ENCODE measurements around the gene ABCC4.
"Not testable (repeated sequence)": the region's sequence is repeated elsewhere in the genome, so short reads cannot be mapped to it uniquely, and the experiment has no call there.

The ABCC4 gene

DNA sequence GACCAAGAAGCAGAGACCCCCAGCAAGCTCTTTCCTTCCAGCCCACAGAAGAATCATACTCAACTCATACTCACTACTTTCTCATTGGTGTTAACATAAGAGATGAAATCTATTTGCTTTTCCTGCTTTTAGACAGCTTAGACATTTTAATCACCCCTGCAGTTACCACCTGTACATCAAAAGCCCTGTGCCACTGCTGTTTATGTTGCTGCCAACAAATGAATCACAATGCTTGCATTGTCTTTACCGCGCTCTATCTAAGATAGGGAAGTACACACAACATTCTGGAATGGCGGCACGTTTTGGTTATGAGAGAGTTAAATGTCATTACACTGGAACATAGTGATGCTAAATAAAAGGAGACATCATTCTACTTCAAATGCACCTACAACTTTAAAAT, 95.1 kb downstream of the ABCC4 start:
- in situ Hi-C loops (cut with HindIII; ENCODE audit: low sequenced_read_pairs) = no loop called here
- TF ChIP-seq CTCF (IDR thresholded peaks at IDR 0.05; ENCODE audit: low read depth, low read length) = no peak
- no peak overlapping the region for H3K4me3 ChIP-seq (ENCODE audit: low read depth, low read length)
- no peak for DNase-seq (ENCODE audit: low read depth, low spot score)

- no peak for TF ChIP-seq CTCF (IDR thresholded peaks at IDR 0.05; ENCODE audit: low read depth, low read length)
- H3K4me3 ChIP-seq (ENCODE audit: low read depth, low read length) = no peak overlapping the region
- in situ Hi-C loops (cut with HindIII; ENCODE audit: low sequenced_read_pairs) = no loop called here
- DNase-seq (ENCODE audit: low read depth, low spot score) = no peak
These were observed 97.0 kb downstream of the ABCC4 start for GRCh38 chr13:95204231-95204765.

DNA sequence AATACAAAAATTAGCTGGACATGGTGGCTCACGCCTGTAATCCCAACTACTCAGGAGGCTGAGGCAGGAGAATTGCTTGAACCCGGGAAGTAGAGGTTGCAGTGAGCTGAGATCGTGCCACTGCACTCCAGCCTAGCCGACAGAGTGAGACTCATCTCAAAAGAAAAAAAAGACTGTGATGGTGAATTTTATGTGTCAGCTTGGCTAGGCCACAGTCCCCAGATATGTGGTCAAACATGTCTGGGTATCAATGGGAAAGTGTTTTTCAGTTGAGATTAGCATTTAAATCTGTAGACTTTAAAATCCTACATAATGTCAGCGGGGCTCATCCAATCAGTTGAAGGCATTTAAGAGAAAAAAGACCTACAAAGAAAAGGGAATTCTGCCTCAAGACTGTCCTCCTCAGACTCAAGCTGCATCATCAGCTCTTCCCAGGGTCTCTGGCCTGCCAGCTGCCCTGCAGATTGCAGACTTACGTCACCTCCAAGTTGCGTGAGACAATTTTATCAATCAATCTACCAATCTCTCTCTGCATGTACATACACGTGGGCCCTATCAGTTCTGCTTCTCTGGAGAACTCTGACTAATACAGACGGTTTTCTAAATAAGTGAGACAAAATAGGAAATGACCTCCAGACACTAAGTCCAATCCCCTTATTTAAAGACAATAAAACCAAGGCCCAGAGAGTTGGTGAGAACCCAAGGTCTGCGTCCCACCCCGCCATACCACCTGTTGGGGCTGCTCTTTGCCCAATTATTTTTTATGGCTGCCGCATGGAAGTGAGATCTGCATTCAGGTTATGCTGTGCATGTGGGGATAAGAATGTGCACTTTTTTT, 99.2 kb downstream of the ABCC4 start:
- TF ChIP-seq CTCF (IDR thresholded peaks at IDR 0.05; ENCODE audit: low read depth, low read length) = no peak
- H3K4me3 ChIP-seq (ENCODE audit: low read depth, low read length) = no peak overlapping the region
- in situ Hi-C loops (cut with HindIII; ENCODE audit: low sequenced_read_pairs) = no loop called here
- DNase-seq (ENCODE audit: low read depth, low spot score) = no peak

DNA sequence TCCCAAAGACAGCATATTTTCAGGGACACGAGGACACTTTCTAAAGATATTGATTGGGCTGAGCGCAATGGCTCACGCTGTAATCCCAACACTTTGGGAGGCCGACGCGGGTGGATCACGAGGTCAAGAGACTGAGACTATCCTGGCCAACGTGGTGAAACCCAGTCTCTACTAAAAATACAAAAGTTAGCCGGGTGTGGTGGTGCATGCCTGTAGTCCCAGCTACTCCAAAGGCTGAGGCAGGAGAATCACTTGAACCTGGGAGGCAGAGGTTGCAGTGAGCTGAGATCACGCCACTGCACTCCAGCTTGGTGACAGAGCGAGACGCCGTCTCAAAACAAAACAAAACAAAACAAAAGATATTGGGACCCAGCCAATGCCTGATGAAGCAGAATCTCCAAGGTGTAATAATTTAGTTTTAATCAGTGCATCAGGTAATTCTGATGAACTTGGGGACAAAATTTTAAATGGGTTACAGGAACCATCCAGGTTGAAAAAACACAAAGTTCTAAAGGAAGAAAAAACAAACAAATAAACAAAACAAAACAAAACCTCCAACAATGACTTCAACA, 100.8 kb downstream of the ABCC4 start:
- in situ Hi-C loops (cut with HindIII; ENCODE audit: low sequenced_read_pairs); H3K4me3 ChIP-seq (ENCODE audit: low read depth, low read length): not testable (repeated sequence)

GRCh38 chr13:95199896-95200295, 101.4 kb downstream of the ABCC4 start:
- H3K4me3 ChIP-seq (ENCODE audit: low read depth, low read length) = no peak overlapping the region
- DNase-seq (ENCODE audit: low read depth, low spot score) = no peak
- in situ Hi-C loops (cut with HindIII; ENCODE audit: low sequenced_read_pairs) = no loop called here
- TF ChIP-seq CTCF (IDR thresholded peaks at IDR 0.05; ENCODE audit: low read depth, low read length) = no peak

More for the DNA sequence above, 100.8 kb downstream of the ABCC4 start:
- DNase-seq (ENCODE audit: low read depth, low spot score) = not testable (repeated sequence)

- H3K4me3 ChIP-seq (ENCODE audit: low read depth, low read length); in situ Hi-C loops (cut with HindIII; ENCODE audit: low sequenced_read_pairs); DNase-seq (ENCODE audit: low read depth, low spot score): not testable (repeated sequence)
These were observed 102.6 kb downstream of the ABCC4 start for GRCh38 chr13:95198606-95199005.

DNA sequence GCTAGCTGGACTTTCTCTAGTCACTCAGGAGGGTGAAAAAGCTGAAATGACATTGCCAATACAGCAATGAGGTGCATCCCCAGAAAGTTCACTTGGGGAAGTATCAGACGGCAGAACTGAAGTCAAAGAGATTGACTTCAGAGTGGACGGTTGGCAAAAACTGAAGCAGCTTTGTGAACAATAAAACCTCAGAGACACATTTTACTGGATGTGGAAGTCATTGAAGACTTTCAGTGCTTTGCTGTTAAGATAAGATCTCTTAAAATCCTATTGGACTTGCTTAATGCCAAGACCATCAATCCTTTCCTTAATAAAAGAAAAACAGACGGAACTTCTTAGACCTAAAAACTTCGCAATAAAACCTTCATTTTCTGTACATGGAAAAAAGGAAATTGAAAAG, 103.7 kb downstream of the ABCC4 start:
- no peak for TF ChIP-seq CTCF (IDR thresholded peaks at IDR 0.05; ENCODE audit: low read depth, low read length)
- in situ Hi-C loops (cut with HindIII; ENCODE audit: low sequenced_read_pairs) = no loop called here
- DNase-seq (ENCODE audit: low read depth, low spot score) = no peak
- H3K4me3 ChIP-seq (ENCODE audit: low read depth, low read length) = no peak overlapping the region

Measured in astrocyte of the spinal cord (primary cell).